ENCODE measurements around the gene CLNK.

CLNK gene

GRCh38 chr4:10612476-10612875 is 72.1 kb downstream of the CLNK start:
- no peaks in the 10 kb centered on the region for H3K27me3 ChIP-seq (ENCODE audit: control insufficient read depth, low read length)
- no peak overlapping the region for H3K4me2 ChIP-seq (ENCODE audit: low read length)
- H3K79me2 ChIP-seq (ENCODE audit: control insufficient read depth, low read length) = no peaks in the 10 kb centered on the region
- no peaks in the 10 kb centered on the region for H3K4me1 ChIP-seq (ENCODE audit: control insufficient read depth, low read length)
- H3K9me2 ChIP-seq (replicated peaks; ENCODE audit: control insufficient read depth, low read length) = no peaks in the 10 kb centered on the region
- TF ChIP-seq EZH2phosphoT487 (IDR thresholded peaks at IDR 0.05; ENCODE audit: borderline replicate concordance, low read length) = no peak
- TF ChIP-seq CTCF (IDR thresholded peaks at IDR 0.05; ENCODE audit: low read depth, low read length, poor library complexity, severe bottlenecking) = no peak
- H3K9me3 ChIP-seq (ENCODE audit: control insufficient read depth, insufficient read depth, low read length) = no peaks in the 10 kb centered on the region
- no peak overlapping the region for H3K4me3 ChIP-seq (ENCODE audit: low read length)
- no peaks in the 10 kb centered on the region for H3F3A ChIP-seq (ENCODE audit: control insufficient read depth, insufficient read depth)
- no peaks in the 10 kb centered on the region for H4K20me1 ChIP-seq (ENCODE audit: control insufficient read depth, insufficient read depth, low read depth, low read length)
- no peak overlapping the region for H3K27ac ChIP-seq (ENCODE audit: low read depth, low read length)
- H3K36me3 ChIP-seq (ENCODE audit: control insufficient read depth, low read length) = no peaks in the 10 kb centered on the region

- Histone ChIP-seq H3K4me2 (ENCODE audit: low read length) (no peak overlapping the region), H3K27me3 (ENCODE audit: control insufficient read depth, low read length) (no peaks in the 10 kb centered on the region), H3K27ac (ENCODE audit: low read depth, low read length) (no peak overlapping the region), H3K9me3 (ENCODE audit: control insufficient read depth, insufficient read depth, low read length) (no peaks in the 10 kb centered on the region), H3K9me2 (replicated peaks; ENCODE audit: control insufficient read depth, low read length) (no peaks in the 10 kb centered on the region), H4K20me1 (ENCODE audit: control insufficient read depth, insufficient read depth, low read depth, low read length) (no peaks in the 10 kb centered on the region), H3K4me1 (ENCODE audit: control insufficient read depth, low read length) (no peaks in the 10 kb centered on the region), H3K79me2 (ENCODE audit: control insufficient read depth, low read length) (no peaks in the 10 kb centered on the region), H3K36me3 (ENCODE audit: control insufficient read depth, low read length) (no peaks in the 10 kb centered on the region), H3F3A (ENCODE audit: control insufficient read depth, insufficient read depth) (no peaks in the 10 kb centered on the region), H3K4me3 (ENCODE audit: low read length) (no peak overlapping the region)
- TF ChIP-seq CTCF (IDR thresholded peaks at IDR 0.05; ENCODE audit: low read depth, low read length, poor library complexity, severe bottlenecking) = no peak
- TF ChIP-seq EZH2phosphoT487 (IDR thresholded peaks at IDR 0.05; ENCODE audit: borderline replicate concordance, low read length) = no peak
These were observed 72.9 kb downstream of the CLNK start for GRCh38 chr4:10611673-10612072.

- H3K36me3 ChIP-seq (ENCODE audit: control insufficient read depth, low read length) = no peaks in the 10 kb centered on the region
- H3K4me1 ChIP-seq (ENCODE audit: control insufficient read depth, low read length) = no peaks in the 10 kb centered on the region
- H3K27ac ChIP-seq (ENCODE audit: low read depth, low read length) = no peak overlapping the region
- TF ChIP-seq CTCF (IDR thresholded peaks at IDR 0.05; ENCODE audit: low read depth, low read length, poor library complexity, severe bottlenecking) = no peak
- no peak for TF ChIP-seq EZH2phosphoT487 (IDR thresholded peaks at IDR 0.05; ENCODE audit: borderline replicate concordance, low read length)
- no peaks in the 10 kb centered on the region for H3K79me2 ChIP-seq (ENCODE audit: control insufficient read depth, low read length)
- no peak overlapping the region for H3K4me3 ChIP-seq (ENCODE audit: low read length)
- no peaks in the 10 kb centered on the region for H3F3A ChIP-seq (ENCODE audit: control insufficient read depth, insufficient read depth)
- H4K20me1 ChIP-seq (ENCODE audit: control insufficient read depth, insufficient read depth, low read depth, low read length) = no peaks in the 10 kb centered on the region
- H3K4me2 ChIP-seq (ENCODE audit: low read length) = no peak overlapping the region
- no peaks in the 10 kb centered on the region for H3K27me3 ChIP-seq (ENCODE audit: control insufficient read depth, low read length)
- no peaks in the 10 kb centered on the region for H3K9me2 ChIP-seq (replicated peaks; ENCODE audit: control insufficient read depth, low read length)
- no peaks in the 10 kb centered on the region for H3K9me3 ChIP-seq (ENCODE audit: control insufficient read depth, insufficient read depth, low read length)
These were observed 75.9 kb downstream of the CLNK start for GRCh38 chr4:10608501-10609219.

Measured in DOHH2 (cell line).